K562 (cell line): ENCODE data around the gene LGR6. TPM values are rescaled to one million over a fixed set of nuclear protein-coding genes. Genes with fewer than 3 reads are reported as not detected.
A peak's percentile ranks its signal among the peaks of the same experiment; 100 is the strongest.

Source experiments
- ATF6 ChIP-seq: sonication (generic); formaldehyde crosslinking; IDR thresholded peaks from 2 replicates; pipeline ENCODE4 v1.4.0; 2020; ENCODE audit warnings: mild to moderate bottlenecking, missing genetic modification reagents
- BCOR ChIP-seq: fragments of 450-650 bp; IDR thresholded peaks from 2 replicates; pipeline ENCODE4 v1.6.1; 2016
- DNMT1 ChIP-seq: fragments of 450-650 bp; IDR thresholded peaks from 2 replicates; pipeline ENCODE4 v1.6.1; 2016; ENCODE audit warnings: antibody characterized with exemption, mild to moderate bottlenecking
- EGR1 ChIP-seq: fragments of 450-650 bp; conservative IDR thresholded peaks from 2 replicates; pipeline ENCODE4 v1.6.1; 2017; ENCODE audit warnings: mild to moderate bottlenecking
- ETS1 ChIP-seq: conservative IDR thresholded peaks from 2 replicates; pipeline ENCODE4 v1.6.1; 2011; ENCODE audit warnings: low read depth, mild to moderate bottlenecking, low read length; ENCODE audit not compliant: control insufficient read depth
- FIP1L1 ChIP-seq: fragments of 200-400 bp; formaldehyde crosslinking; IDR thresholded peaks from 2 replicates; pipeline ENCODE4 v1.6.1; 2018; ENCODE audit warnings: mild to moderate bottlenecking, low read depth, low read length; ENCODE audit not compliant: poor library complexity, severe bottlenecking
- KDM5B ChIP-seq: fragments of 200-600 bp; sonication (generic); IDR thresholded peaks from 2 replicates; pipeline ENCODE4 v1.6.1; 2012; ENCODE audit warnings: low read depth, mild to moderate bottlenecking, moderate library complexity, low read length, control low read depth, inconsistent platforms; ENCODE audit not compliant: insufficient replicate concordance
- MAZ ChIP-seq, 2 experiments: fragments of 450-650 bp in 1 of 2; sonication (generic) in 1 of 2; formaldehyde crosslinking; IDR thresholded peaks in 1 of 2; conservative IDR thresholded peaks in 1 of 2; 2 replicates each; pipeline versions ENCODE4 v1.4.0 to v1.5.0; 2020; ENCODE audit warnings: mild to moderate bottlenecking in 1 of 2, missing genetic modification reagents in 1 of 2
- MBD1 ChIP-seq: fragments of 250-450 bp; sonication (Bioruptor Pico); IDR thresholded peaks from 2 replicates; pipeline ENCODE4 v1.8.0; 2022; ENCODE audit warnings: inconsistent platforms
- MCM7 ChIP-seq, 2 experiments: fragments of 450-650 bp; IDR thresholded peaks; 2 replicates each; pipeline ENCODE4 v1.6.1; 2016 to 2018
- NR2F6 ChIP-seq: fragments of 450-650 bp; formaldehyde crosslinking; IDR thresholded peaks from 2 replicates; pipeline ENCODE4 v1.4.0; 2020; ENCODE audit warnings: mild to moderate bottlenecking
- SREBF1 ChIP-seq: fragments of 150-350 bp; IDR thresholded peaks from 2 replicates; pipeline ENCODE4 v1.6.1; 2014; ENCODE audit warnings: antibody characterized with exemption, low read depth, low read length, borderline replicate concordance
- SRSF7 ChIP-seq: fragments of 200-400 bp; formaldehyde crosslinking; optimal IDR thresholded peaks from 2 replicates; pipeline ENCODE3; 2017; ENCODE audit warnings: mild to moderate bottlenecking, low read depth, low read length
- TBP ChIP-seq: optimal IDR thresholded peaks from 2 replicates; pipeline ENCODE3; 2011; ENCODE audit warnings: low read depth, low read length, improper control_type of control experiment
- U2AF2 ChIP-seq: fragments of 200-400 bp; formaldehyde crosslinking; optimal IDR thresholded peaks from 2 replicates; pipeline ENCODE3; 2017; ENCODE audit warnings: low read depth, mild to moderate bottlenecking, low read length
- VEZF1 ChIP-seq: fragments of 200-800 bp; sonication (Bioruptor generic); IDR thresholded peaks from 2 replicates; pipeline ENCODE4 v1.6.1; 2017; ENCODE audit warnings: missing genetic modification characterization, missing compliant biosample characterization
- ZNF274 ChIP-seq: IDR thresholded peaks from 2 replicates; pipeline ENCODE4 v1.6.1; 2011; ENCODE audit warnings: low read depth, mild to moderate bottlenecking, low read length, moderate library complexity, borderline replicate concordance
- ZNF347 ChIP-seq: fragments of 450-650 bp; formaldehyde crosslinking; IDR thresholded peaks from 2 replicates; pipeline ENCODE4 v1.4.0; 2020; ENCODE audit warnings: low read depth, mild to moderate bottlenecking, moderate library complexity
- ZNF668 ChIP-seq: fragments of 250-450 bp; sonication (Bioruptor Pico); IDR thresholded peaks from 2 replicates; pipeline ENCODE4 v1.8.0; 2022; ENCODE audit warnings: mild to moderate bottlenecking, inconsistent platforms
- ZNF76 ChIP-seq: fragments of 250-450 bp; sonication (Bioruptor Pico); IDR thresholded peaks from 2 replicates; pipeline ENCODE4 v1.4.0; 2020; ENCODE audit warnings: mild to moderate bottlenecking, moderate library complexity, borderline replicate concordance
- ZNF79 ChIP-seq: fragments of 250-450 bp; sonication (Bioruptor Pico); IDR thresholded peaks from 2 replicates; pipeline ENCODE4 v1.4.0; 2020; ENCODE audit warnings: low read depth, mild to moderate bottlenecking, moderate library complexity
- polyA plus RNA-seq, 8 experiments: library from polyadenylated mRNA; depleted of rRNA in 4 of 8; stranded (reverse) in 5 of 8; unstranded in 3 of 8; fragments of >200 nt; fragmentation: Nextera tagmentation in 2 of 8; fragmentation: Illumina TruSeq in 1 of 8; extraction: Ambion mirVana in 2 of 8; extraction: Trizol in 1 of 8; gene quantifications; 2 replicates each; pipeline versions ENCODE4 v1.2.1 to v1.2.3, GENCODE V29; 2011 to 2014; ENCODE audit warnings: inconsistent platforms in 1 of 8, missing spikeins in 1 of 8
- total RNA-seq, 7 experiments: library from RNA; depleted of rRNA in 6 of 7; stranded (reverse); fragments of >200 nt in 6 of 7; fragmentation: Illumina TruSeq in 2 of 7; extraction: Trizol in 2 of 7; gene quantifications; 2 replicates each; pipeline versions ENCODE4 v1.2.1 to v1.2.3, GENCODE V29; 2011 to 2021; ENCODE audit warnings: low replicate concordance in 1 of 7

LGR6 gene
- total and polyA plus RNA-seq, 9 of the 15 experiments (the other 6 are each of a cell fraction or from before 2014, with no cell fraction given), result 0.01 to 0.54 (median 0.17) TPM; not detected in 1

- TF ChIP-seq MCM7 (IDR thresholded peaks at IDR 0.05) (0 out of 4 replicates have a peak, but pooled peaks of 1 of the 2 experiments have one; percentile 75), ZNF79 (CRISPR knock-in tag) (peak; percentile 6; the same call in 1 of the 2 replicates), VEZF1 (peak; percentile 49), SREBF1 (no peak), ATF6 (CRISPR knock-in tag) (no peak), ZNF668 (CRISPR knock-in tag) (no peak), TBP (peak; percentile 72), U2AF2 (no peak), EGR1 (no peak), ETS1 (peak; percentile 81), NR2F6 (CRISPR knock-in tag) (no peak), MAZ (CRISPR knock-in tag; conservative IDR thresholded peaks at IDR 0.05 in 1 of 2, IDR thresholded peaks at IDR 0.05 in 1 of 2) (peak; percentile 71 to 83; a peak in 3 of 4 replicates), ZNF347 (CRISPR knock-in tag) (no peak), ZNF76 (peak; percentile 40), DNMT1 (0 out of 2 replicates have a peak, but pooled peaks have one; percentile 83), ZNF274 (no peak), MBD1 (no peak), BCOR (peak; percentile 61; the same call in 1 of the 2 replicates), KDM5B (peak; percentile 51), SRSF7 (no peak), FIP1L1 (no peak)
Observed at GRCh38 chr1:202159534-202160371, 33.8 kb upstream of the LGR6 start (continued).
